LNCAP (cell line): ENCODE measurements around the gene SLC49A4.

Experiments used
- TF ChIP-seq, protein P1 (sequence below): fragments of 450-650 bp; IDR thresholded peaks from 2 replicates; pipeline ENCODE4 v1.5.1; 2017; ENCODE audit warnings: mild to moderate bottlenecking

The SLC49A4 gene

DNA sequence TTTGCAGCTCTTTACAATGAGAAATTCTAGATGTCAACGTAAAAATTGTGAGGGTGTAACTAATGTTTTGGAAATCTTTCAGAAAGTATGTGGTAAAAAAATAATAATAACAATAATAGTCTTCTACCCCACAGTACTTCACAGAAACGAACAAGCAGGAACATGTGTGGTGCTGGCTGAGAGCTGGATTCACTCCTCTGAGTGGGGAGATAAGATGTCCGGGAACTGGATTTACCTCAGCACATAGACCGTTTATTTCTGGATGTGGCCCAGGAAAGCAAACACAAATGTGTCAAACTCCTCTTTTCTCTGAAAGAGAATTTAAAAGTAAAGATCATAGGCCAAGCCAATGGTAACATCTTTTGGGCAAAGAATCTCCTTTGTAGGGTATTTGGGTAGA is 103.4 kb downstream of the SLC49A4 start:
- TF ChIP-seq, protein P1, sequence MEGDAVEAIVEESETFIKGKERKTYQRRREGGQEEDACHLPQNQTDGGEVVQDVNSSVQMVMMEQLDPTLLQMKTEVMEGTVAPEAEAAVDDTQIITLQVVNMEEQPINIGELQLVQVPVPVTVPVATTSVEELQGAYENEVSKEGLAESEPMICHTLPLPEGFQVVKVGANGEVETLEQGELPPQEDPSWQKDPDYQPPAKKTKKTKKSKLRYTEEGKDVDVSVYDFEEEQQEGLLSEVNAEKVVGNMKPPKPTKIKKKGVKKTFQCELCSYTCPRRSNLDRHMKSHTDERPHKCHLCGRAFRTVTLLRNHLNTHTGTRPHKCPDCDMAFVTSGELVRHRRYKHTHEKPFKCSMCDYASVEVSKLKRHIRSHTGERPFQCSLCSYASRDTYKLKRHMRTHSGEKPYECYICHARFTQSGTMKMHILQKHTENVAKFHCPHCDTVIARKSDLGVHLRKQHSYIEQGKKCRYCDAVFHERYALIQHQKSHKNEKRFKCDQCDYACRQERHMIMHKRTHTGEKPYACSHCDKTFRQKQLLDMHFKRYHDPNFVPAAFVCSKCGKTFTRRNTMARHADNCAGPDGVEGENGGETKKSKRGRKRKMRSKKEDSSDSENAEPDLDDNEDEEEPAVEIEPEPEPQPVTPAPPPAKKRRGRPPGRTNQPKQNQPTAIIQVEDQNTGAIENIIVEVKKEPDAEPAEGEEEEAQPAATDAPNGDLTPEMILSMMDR, result no peak

DNA sequence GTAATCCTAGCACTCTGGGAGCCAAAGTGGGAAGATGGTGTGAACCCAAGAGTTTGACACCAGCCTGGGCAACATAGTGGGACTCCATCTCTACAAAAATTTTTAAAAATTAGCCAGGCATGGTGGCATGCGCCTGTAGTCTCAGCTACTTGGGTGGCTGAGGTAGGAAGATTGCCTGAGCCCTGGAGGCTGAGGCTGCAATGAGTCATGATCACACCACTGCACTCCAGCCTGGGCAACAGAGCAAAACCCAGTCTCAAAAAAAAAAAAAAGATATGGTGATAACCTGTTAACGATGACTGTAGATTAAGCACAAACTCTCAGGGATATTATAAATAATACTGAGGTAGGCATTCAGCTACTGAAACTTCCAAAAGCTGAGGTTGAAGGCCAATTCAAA is 107.5 kb downstream of the SLC49A4 start:
- TF ChIP-seq, protein P1, result no peak

DNA sequence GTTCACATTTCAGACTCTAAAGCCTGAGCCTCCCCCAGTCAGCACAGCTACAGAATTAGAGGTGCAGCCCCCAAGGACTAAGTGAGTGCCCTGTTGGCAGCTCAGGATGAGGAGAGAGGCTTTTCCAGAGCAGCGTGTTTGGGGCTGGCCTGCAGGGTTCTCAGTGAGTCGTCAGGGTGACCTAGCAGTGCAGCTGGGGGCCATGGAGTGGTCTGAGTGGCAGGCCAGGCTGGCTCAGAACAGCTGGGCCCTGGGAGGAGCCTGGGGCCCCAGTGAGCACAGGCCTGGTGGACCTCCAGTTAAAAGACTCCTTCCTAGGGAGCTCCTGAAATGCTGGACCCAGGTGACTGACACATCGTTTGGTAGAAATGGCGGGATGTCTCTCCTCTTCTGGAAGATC is 108.3 kb downstream of the SLC49A4 start:
- TF ChIP-seq, protein P1, result no peak

DNA sequence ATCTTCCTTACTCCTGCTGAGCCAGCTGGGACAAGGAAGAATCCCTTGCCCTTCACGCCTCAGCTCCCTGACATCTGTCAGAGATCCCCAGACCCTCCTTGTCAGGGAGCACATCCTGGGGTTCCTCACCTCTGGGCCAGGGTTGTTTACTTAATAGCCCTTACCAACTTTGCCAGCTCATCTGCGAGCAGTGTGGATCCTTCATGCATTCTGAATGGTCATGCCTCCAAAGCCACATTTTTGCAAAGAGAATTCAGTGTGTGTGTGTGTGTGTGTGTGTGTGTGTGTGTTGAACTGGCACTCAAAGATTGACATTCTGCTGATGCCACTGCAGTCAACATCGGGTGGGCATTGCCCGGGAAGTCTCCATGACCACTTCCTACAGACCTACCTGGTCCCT is 112.6 kb downstream of the SLC49A4 start:
- TF ChIP-seq, protein P1, result no peak

DNA sequence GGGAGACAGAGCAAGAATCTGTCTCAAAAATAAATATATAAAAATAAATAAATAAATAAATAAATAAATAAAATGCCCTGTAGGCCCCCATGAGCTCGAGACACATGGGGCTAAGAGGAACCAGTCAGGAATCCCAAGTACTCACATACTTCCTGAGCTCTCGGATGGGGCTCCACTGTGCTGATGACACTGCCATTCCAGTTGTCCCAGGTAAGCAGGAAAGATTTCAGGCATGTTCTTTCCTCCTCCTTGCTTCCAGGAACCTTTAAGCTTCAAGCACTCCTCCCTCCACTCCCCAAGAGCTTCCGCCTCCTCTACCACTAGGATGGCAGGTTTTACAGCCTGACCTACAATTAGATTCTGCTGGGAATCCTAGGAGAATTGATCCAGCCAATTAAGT is 113.4 kb downstream of the SLC49A4 start:
- TF ChIP-seq, protein P1, result no peak

DNA sequence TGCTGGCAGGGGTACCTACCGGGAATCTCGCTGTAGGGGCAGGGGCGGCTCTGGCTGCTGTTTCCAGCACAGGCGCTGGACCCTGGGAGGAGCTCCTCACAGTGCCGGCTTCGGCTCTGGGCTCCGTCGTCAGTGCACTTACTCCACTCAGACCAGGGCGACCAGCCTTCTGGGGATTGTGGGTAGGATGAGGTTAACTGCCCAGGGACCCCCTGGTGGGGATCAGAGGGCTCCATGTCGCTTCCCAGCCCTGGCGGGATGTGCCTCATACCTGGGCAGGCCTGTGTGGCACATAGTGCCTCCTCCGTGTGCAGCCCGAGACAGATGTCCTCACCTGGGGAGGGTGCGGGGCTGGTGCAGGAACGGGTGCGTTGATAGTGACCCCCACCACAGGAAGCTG is 117.0 kb downstream of the SLC49A4 start:
- TF ChIP-seq, protein P1, result no peak

DNA sequence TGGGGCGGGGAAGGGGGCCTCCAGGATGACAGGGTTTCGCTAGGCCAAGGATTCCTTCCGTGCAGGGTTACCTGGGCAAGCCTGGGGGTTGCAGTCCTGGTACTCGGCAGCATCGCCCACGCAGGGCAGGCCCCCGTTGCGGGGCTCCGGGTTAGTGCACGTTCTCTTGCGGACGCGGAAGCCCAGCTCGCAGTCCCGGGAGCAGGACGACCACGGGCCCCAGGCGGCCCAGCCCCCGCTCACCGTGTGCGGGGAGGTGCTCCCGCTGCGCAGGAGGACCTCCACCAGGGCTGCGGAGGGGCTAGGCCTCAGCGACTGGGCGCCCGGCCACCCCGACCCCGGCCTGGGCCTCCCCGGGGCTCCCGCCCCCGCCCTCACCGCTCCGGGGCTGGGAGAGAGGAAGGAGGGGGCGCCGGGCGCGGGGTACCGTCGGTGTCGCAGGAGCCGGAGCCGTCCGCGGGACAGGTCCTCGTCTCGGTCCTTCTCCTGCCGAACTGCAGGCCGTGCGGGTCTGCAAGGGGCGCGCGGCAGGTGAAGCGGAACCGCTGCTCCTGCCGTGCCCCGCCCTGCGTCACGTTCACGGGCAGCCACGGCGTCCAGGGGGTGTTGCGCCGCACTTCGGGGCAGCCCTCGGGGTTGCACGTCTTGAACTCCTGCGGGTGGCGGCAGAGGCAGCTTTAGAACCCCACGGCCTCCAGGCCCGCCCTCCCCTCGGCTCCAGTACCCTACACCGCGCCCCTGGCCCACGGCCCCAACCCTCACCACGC is 118.1 kb downstream of the SLC49A4 start:
- TF ChIP-seq, protein P1, result no peak
